ENCODE results near the gene GRIA4.

GRIA4 gene

DNA sequence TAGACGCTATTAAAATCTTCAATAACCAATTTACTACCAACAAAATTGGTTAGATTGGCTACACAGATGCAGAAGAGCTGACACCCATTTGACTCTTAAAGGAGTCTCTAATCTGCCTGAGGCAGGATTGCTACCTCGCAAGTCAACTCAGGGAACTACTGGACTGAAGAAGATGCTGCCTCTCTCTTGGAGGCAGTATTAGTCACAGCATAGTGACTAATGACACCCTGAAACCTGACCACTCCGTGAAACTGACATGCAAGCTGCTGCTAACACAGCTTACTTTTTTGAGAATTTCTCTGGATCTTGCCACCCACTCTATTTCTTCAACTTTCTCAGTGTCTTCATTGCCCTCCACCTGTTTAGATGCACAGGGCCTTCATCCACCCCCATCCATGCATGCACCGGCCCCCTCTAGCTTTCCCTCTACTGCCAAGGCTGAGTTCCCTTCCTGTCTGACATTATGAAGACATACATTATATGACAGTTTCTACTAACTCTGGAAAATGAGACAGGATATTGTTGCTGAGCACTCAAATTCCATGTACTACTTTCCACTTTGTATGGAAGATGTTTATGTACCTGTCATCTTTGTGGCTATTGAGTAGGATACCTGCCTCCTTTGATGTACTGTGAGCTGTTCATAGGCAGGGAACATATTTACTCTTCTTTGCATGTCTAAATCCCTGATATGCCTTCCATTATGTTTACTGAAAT is 229.0 kb downstream of the GRIA4 start:
- Histone ChIP-seq H3K4me1 (ENCODE audit: control insufficient read depth, low read depth, low read length) (no peaks in the 10 kb centered on the region), H3K9me3 (ENCODE audit: control insufficient read depth, low read depth, low read length) (no peaks in the 10 kb centered on the region), H3K4me3 (ENCODE audit: low read length) (no peak overlapping the region), H3K9ac (ENCODE audit: low read length) (no peak overlapping the region), H3K36me3 (ENCODE audit: control insufficient read depth, low read depth, low read length) (no peaks in the 10 kb centered on the region), H3K27me3 (ENCODE audit: control insufficient read depth, insufficient read depth, low read length) (no peaks in the 10 kb centered on the region), H3K27ac (ENCODE audit: low read length) (no peak overlapping the region)

DNA sequence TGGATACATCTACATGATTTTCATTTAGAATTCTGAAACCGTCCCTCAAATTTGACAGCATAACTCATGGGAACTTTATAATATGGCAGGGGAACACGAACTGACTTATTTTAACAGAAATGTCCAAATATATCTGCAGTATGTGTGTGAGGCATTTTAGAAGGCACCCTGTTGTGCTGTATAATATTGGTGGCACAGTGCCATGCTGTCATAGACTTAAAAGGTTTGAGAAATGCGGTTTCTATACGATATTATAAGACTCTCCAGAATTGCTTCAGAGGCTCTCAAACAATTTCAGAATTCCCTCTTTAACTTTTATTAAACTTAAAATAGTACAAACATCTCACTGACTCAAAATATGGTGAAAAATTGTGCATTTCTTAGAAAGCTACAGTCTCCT is 230.5 kb downstream of the GRIA4 start:
- H3K27ac ChIP-seq (ENCODE audit: low read length), result no peak overlapping the region
- no peaks in the 10 kb centered on the region for H3K27me3 ChIP-seq (ENCODE audit: control insufficient read depth, insufficient read depth, low read length)
- no peaks in the 10 kb centered on the region for H3K36me3 ChIP-seq (ENCODE audit: control insufficient read depth, low read depth, low read length)
- H3K9me3 ChIP-seq (ENCODE audit: control insufficient read depth, low read depth, low read length), result no peaks in the 10 kb centered on the region
- H3K4me1 ChIP-seq (ENCODE audit: control insufficient read depth, low read depth, low read length), result no peaks in the 10 kb centered on the region
- H3K4me3 ChIP-seq (ENCODE audit: low read length), result no peak overlapping the region
- H3K9ac ChIP-seq (ENCODE audit: low read length), result no peak overlapping the region

DNA sequence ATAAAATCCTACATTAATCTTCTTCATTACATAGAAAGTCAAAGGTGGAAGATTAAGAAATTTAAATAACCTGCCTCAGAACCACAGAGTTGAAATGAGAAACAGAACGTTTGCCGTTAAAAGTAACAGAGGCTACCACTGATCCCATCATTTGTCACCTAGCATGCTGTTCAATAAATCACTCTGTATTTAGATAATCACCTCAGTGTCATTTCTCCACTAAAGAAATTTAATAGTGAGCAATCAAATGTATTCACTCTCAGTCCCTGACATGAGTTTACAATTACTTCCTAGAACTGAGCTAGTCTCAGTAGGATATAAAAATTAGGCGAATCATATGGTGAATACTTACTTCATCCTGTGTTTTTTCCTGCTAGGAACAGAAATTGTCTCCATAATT is 242.5 kb downstream of the GRIA4 start:
- Histone ChIP-seq H3K9ac (ENCODE audit: low read length) (no peak overlapping the region), H3K27ac (ENCODE audit: low read length) (no peak overlapping the region), H3K27me3 (ENCODE audit: control insufficient read depth, insufficient read depth, low read length) (no peaks in the 10 kb centered on the region), H3K4me3 (ENCODE audit: low read length) (no peak overlapping the region), H3K36me3 (ENCODE audit: control insufficient read depth, low read depth, low read length) (no peaks in the 10 kb centered on the region), H3K9me3 (ENCODE audit: control insufficient read depth, low read depth, low read length) (no peaks in the 10 kb centered on the region), H3K4me1 (ENCODE audit: control insufficient read depth, low read depth, low read length) (no peaks in the 10 kb centered on the region)

DNA sequence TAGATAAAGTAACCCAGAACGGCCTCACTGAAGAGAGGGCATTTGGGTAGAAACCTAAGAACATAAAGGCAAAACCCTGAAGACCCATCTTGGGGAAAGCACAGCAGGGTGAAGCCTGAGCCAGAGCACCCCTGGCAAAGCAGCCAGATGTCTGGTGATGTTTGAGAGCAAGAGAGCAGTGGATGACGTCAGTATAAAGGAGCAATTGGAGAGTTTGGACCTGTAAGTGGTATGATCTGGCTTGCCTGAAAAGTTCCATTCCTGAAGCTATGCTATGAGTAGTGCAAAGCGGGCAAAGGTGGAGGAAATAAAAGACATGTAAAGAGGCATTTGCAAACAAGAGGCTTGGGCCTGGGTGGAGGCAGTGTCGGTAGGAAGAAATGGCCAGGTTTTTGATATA is 244.4 kb downstream of the GRIA4 start:
- Histone ChIP-seq H3K4me3 (ENCODE audit: low read length) (no peak overlapping the region), H3K9me3 (ENCODE audit: control insufficient read depth, low read depth, low read length) (no peaks in the 10 kb centered on the region), H3K4me1 (ENCODE audit: control insufficient read depth, low read depth, low read length) (no peaks in the 10 kb centered on the region), H3K27me3 (ENCODE audit: control insufficient read depth, insufficient read depth, low read length) (no peaks in the 10 kb centered on the region), H3K27ac (ENCODE audit: low read length) (no peak overlapping the region), H3K9ac (ENCODE audit: low read length) (no peak overlapping the region), H3K36me3 (ENCODE audit: control insufficient read depth, low read depth, low read length) (no peaks in the 10 kb centered on the region)

DNA sequence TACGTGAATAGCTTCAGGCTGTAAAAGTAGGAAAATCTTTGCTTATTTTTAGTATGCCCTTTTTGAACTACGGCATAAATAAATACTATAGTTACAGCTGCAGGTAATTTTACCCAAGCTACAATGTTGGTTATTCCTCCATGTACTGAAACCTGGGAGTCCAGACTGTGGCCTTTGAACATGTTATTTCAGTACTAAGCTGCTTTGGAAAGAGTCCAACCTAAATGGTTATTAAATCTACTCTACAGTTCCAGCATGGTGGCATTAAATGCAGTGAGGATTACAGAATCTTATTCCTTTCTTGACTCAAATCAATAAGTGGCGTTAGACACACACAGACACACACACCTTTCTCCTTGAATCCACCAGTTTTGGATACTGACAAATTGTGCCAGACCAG is 247.1 kb downstream of the GRIA4 start:
- Histone ChIP-seq H3K27me3 (ENCODE audit: control insufficient read depth, insufficient read depth, low read length) (no peaks in the 10 kb centered on the region), H3K4me3 (ENCODE audit: low read length) (no peak overlapping the region), H3K36me3 (ENCODE audit: control insufficient read depth, low read depth, low read length) (no peaks in the 10 kb centered on the region), H3K9me3 (ENCODE audit: control insufficient read depth, low read depth, low read length) (no peaks in the 10 kb centered on the region), H3K9ac (ENCODE audit: low read length) (no peak overlapping the region), H3K27ac (ENCODE audit: low read length) (no peak overlapping the region), H3K4me1 (ENCODE audit: control insufficient read depth, low read depth, low read length) (no peaks in the 10 kb centered on the region)

DNA sequence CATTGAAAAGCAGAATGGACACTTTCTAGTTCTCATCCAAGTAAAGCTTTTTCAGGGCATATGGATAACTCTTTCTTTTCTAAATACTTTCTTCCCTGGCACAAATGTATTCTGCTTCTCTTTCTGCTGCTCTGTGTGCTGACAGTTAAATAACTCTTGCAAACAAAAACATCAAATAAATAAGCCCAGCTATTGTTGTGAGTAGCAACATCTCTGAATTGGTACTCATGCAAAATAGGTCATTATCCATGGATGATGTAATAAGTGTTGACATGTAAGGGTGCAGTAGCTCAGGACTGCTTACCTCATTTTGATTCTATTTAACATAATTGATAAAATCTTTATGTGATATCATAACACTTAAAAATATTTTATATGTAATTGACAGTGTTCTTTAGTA is 247.9 kb downstream of the GRIA4 start:
- Histone ChIP-seq H3K27me3 (ENCODE audit: control insufficient read depth, insufficient read depth, low read length) (no peaks in the 10 kb centered on the region), H3K4me1 (ENCODE audit: control insufficient read depth, low read depth, low read length) (no peaks in the 10 kb centered on the region), H3K4me3 (ENCODE audit: low read length) (no peak overlapping the region), H3K36me3 (ENCODE audit: control insufficient read depth, low read depth, low read length) (no peaks in the 10 kb centered on the region), H3K9ac (ENCODE audit: low read length) (no peak overlapping the region), H3K9me3 (ENCODE audit: control insufficient read depth, low read depth, low read length) (no peaks in the 10 kb centered on the region), H3K27ac (ENCODE audit: low read length) (no peak overlapping the region)

DNA sequence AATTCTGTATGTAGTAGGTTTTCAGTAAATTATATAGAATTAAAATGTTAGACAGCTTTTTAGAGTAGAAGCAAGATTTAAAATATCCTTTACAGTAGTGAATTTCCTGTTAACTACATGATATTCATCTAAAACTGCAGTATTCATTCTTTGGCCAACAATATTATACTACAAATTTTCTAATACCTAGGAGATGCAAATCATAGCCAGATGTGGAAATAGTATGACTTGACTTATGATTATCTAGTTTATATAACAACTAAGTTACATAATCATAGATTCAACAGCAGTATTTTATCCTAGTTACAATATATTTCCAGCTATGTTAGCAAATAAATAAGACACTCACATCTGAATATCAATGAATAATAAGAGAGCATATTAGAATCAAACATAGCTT is 249.0 kb downstream of the GRIA4 start:
- Histone ChIP-seq H3K36me3 (ENCODE audit: control insufficient read depth, low read depth, low read length) (no peaks in the 10 kb centered on the region), H3K27ac (ENCODE audit: low read length) (no peak overlapping the region), H3K4me1 (ENCODE audit: control insufficient read depth, low read depth, low read length) (no peaks in the 10 kb centered on the region), H3K9ac (ENCODE audit: low read length) (no peak overlapping the region), H3K4me3 (ENCODE audit: low read length) (no peak overlapping the region), H3K9me3 (ENCODE audit: control insufficient read depth, low read depth, low read length) (no peaks in the 10 kb centered on the region), H3K27me3 (ENCODE audit: control insufficient read depth, insufficient read depth, low read length) (no peaks in the 10 kb centered on the region)

DNA sequence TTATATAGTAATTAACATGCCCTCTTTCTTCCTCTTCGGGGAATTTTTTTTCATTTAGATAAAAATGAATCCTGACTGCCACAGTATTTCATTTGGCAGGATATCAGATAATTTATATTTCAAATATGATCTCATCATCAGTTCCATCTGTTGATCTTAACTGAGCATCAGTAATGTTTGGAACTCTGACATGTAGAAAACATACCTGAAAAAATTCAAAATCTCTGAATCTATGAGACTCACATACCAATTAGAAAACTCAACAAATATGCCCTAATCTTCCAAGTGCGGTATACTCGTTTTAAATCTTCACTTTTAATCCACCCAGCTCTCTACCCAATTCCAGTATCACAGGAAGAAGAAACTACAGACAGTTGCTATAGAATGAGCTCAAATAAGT is 250.2 kb downstream of the GRIA4 start:
- Histone ChIP-seq H3K36me3 (ENCODE audit: control insufficient read depth, low read depth, low read length) (no peaks in the 10 kb centered on the region), H3K27ac (ENCODE audit: low read length) (no peak overlapping the region), H3K9me3 (ENCODE audit: control insufficient read depth, low read depth, low read length) (no peaks in the 10 kb centered on the region), H3K27me3 (ENCODE audit: control insufficient read depth, insufficient read depth, low read length) (no peaks in the 10 kb centered on the region), H3K4me3 (ENCODE audit: low read length) (no peak overlapping the region), H3K9ac (ENCODE audit: low read length) (no peak overlapping the region), H3K4me1 (ENCODE audit: control insufficient read depth, low read depth, low read length) (no peaks in the 10 kb centered on the region)

DNA sequence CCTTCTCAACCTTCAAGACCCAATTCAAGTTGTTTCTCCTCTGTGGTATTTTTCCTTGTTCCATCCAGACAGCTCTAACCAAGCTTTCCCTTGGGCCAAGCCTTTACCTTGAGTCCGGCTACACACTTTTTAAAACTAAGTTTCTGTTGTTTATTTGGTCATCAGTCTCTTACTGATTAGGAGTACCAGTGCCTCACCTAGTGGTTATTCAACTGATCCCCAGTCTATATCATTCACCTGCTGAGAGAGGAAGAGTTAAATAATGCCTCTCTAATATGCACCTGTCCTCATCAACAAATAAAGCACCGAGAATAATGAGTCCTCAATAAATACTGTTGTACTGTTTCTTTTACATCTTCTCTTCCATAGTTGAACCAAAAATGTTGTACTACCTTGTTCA is 251.4 kb downstream of the GRIA4 start:
- Histone ChIP-seq H3K9ac (ENCODE audit: low read length) (no peak overlapping the region), H3K27ac (ENCODE audit: low read length) (no peak overlapping the region), H3K4me3 (ENCODE audit: low read length) (no peak overlapping the region), H3K36me3 (ENCODE audit: control insufficient read depth, low read depth, low read length) (no peaks in the 10 kb centered on the region), H3K4me1 (ENCODE audit: control insufficient read depth, low read depth, low read length) (no peaks in the 10 kb centered on the region), H3K9me3 (ENCODE audit: control insufficient read depth, low read depth, low read length) (no peaks in the 10 kb centered on the region), H3K27me3 (ENCODE audit: control insufficient read depth, insufficient read depth, low read length) (no peaks in the 10 kb centered on the region)

DNA sequence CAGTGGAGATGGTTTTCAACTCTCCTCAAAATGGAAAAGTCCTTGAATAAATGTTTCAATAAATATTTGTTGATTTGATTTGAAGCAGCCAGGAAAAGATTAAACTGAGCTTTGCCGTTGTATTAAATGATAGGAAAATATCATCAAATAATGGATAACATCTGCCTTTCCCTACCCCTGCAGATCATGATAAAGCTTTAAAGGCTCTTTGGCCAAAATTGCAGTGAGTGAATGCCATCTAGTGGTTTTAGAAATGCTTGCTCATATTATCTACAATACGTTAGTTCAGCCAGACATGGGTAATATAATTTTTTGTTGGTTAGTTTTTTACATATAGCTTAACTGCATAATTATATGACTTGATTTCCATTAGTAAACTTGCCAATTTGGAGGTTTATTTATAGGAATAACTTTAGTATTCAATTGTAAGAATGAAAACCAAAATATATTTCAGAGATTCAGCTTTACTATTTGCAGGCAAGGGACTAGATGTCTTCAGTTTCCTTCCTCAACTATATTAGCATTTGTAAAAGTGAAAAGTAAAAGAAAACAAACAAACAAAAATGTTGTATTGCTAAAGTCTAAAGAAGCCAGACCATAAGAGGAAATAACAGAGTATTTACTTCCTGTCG is 253.0 kb downstream of the GRIA4 start:
- peaks cover 6% of the 10 kb centered on the region for H3K4me1 ChIP-seq (ENCODE audit: control insufficient read depth, low read depth, low read length)
- no peak overlapping the region for H3K9ac ChIP-seq (ENCODE audit: low read length)
- no peaks in the 10 kb centered on the region for H3K27me3 ChIP-seq (ENCODE audit: control insufficient read depth, insufficient read depth, low read length)
- no peak overlapping the region for H3K27ac ChIP-seq (ENCODE audit: low read length)
- H3K36me3 ChIP-seq (ENCODE audit: control insufficient read depth, low read depth, low read length), result no peaks in the 10 kb centered on the region
- H3K4me3 ChIP-seq (ENCODE audit: low read length), result no peak overlapping the region
- H3K9me3 ChIP-seq (ENCODE audit: control insufficient read depth, low read depth, low read length), result no peaks in the 10 kb centered on the region

DNA sequence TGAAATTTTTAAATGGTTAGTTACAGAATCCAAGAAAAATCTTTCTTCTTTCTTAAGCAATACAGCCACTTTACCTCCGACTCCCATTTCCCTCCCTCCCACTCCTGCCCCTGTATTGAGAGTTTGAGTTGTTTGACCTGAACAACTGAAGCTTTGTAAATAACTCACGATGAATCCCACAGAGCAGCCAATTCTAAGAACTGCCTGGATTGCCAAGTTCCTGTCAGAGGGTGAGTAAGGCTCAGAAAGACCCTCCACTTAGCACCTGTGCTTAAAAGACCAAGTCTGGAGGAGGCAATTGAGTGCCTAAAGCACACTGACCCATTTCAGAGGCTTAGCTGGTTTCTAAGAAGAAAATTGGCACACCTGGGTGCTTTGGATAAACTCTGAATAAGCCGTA is 253.7 kb downstream of the GRIA4 start:
- no peaks in the 10 kb centered on the region for H3K36me3 ChIP-seq (ENCODE audit: control insufficient read depth, low read depth, low read length)
- H3K27ac ChIP-seq (ENCODE audit: low read length), result no peak overlapping the region
- no peaks in the 10 kb centered on the region for H3K27me3 ChIP-seq (ENCODE audit: control insufficient read depth, insufficient read depth, low read length)
- H3K9me3 ChIP-seq (ENCODE audit: control insufficient read depth, low read depth, low read length), result no peaks in the 10 kb centered on the region
- no peak overlapping the region for H3K4me3 ChIP-seq (ENCODE audit: low read length)
- no peak overlapping the region for H3K9ac ChIP-seq (ENCODE audit: low read length)
- H3K4me1 ChIP-seq (ENCODE audit: control insufficient read depth, low read depth, low read length), result peaks cover 6% of the 10 kb centered on the region

DNA sequence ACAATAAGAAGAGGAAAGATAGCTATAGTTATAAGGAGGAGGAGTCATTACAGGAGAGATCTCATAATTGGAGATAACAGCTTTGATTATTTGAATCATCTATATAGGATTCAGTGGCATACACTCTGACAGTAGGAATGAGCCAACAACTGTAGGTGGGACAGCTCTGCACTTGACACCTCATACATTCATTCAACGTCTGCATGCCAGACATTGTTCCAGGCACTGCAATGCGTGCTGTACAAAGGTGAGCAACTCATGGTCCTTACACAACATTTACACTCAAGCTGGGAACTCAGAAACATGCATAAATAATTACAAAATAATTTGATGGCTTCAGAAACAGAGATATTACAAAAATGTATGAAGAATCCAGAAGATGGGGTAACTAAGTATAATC is 257.9 kb downstream of the GRIA4 start:
- no peaks in the 10 kb centered on the region for H3K36me3 ChIP-seq (ENCODE audit: control insufficient read depth, low read depth, low read length)
- H3K27me3 ChIP-seq (ENCODE audit: control insufficient read depth, insufficient read depth, low read length), result no peaks in the 10 kb centered on the region
- H3K4me1 ChIP-seq (ENCODE audit: control insufficient read depth, low read depth, low read length), result peaks cover 6% of the 10 kb centered on the region
- no peaks in the 10 kb centered on the region for H3K9me3 ChIP-seq (ENCODE audit: control insufficient read depth, low read depth, low read length)
- H3K9ac ChIP-seq (ENCODE audit: low read length), result no peak overlapping the region
- no peak overlapping the region for H3K4me3 ChIP-seq (ENCODE audit: low read length)
- no peak overlapping the region for H3K27ac ChIP-seq (ENCODE audit: low read length)
